SK-N-SH (cell line): ENCODE data around the gene DPY19L1.

ENCODE experiments used
- CHD2 ChIP-seq: fragments of 150-350 bp; IDR thresholded peaks from 2 replicates; pipeline ENCODE4 v1.6.1; 2018; ENCODE audit warnings: low read length; ENCODE audit not compliant: partially characterized antibody
- CTCF ChIP-seq: fragments of 200-600 bp; sonication (generic); IDR thresholded peaks from 2 replicates; pipeline ENCODE4 v1.6.1; 2017; ENCODE audit warnings: antibody characterized with exemption, mild to moderate bottlenecking, moderate library complexity
- GATA2 ChIP-seq: sonication (generic); formaldehyde crosslinking; IDR thresholded peaks from 2 replicates; pipeline ENCODE4 v1.5.0; 2020; ENCODE audit warnings: mild to moderate bottlenecking, missing genetic modification reagents
- RAD21 ChIP-seq: IDR thresholded peaks from 2 replicates; pipeline ENCODE4 v1.6.1; 2012; ENCODE audit warnings: mild to moderate bottlenecking, low read length
- SMC3 ChIP-seq: IDR thresholded peaks from 2 replicates; pipeline ENCODE4 v1.6.1; 2012; ENCODE audit warnings: low read depth, low read length, improper control_type of control experiment
- USF1 ChIP-seq: IDR thresholded peaks from 2 replicates; pipeline ENCODE4 v1.4.0; 2012; ENCODE audit warnings: low read depth, borderline replicate concordance

- TF ChIP-seq GATA2 (CRISPR knock-in tag) (no peak), CHD2 (no peak), CTCF (no peak), RAD21 (no peak), USF1 (no peak), SMC3 (no peak)
Measured at GRCh38 chr7:34928560-34928959, 108.7 kb downstream of the DPY19L1 start.
